ENCODE results near the gene MIDN.

MIDN gene

DNA sequence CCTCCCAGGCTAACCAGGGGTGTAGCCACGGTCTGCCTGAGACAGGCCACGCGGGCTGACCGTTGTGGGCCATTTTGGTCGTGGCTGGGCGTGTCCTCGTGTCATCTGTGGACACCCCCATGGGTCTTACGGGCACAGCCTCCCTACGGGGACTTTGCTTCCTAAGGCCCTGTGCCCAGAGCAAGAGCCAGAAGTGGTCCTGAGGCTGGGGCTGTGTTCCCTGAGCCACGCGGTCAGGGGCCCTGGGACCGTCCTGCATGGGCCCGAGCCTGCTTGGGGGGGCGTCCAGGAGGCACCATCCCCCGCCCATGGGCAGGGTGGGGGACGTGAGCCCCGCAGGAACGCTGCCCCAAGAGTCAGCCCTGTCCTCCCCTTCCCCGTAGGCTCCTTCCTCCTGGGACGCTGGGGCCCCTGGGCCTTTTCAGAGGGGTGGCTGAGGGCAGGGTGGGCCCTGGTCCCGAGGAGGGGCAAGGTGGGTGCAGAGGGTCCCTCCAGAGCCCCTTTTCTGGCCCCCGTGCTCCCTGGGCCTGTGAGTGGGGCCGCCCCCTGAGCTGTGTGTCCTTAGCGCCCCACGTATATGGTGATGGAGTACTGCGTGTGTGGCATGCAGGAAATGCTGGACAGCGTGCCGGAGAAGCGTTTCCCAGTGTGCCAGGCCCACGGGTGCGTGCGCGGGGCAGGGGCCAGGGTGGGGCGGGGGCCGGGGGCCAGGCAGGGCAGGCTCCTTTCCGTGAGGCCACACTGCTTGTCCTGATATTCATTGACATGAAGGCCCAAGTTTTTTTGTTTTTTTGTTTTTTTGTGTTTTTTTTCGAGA lies 29.4 kb upstream of the MIDN start:
- peaks cover 4 to 60% of the 10 kb centered on the region in 2 experiments; a peak in 2 of 3 replicates for H3K36me3 ChIP-seq (ENCODE audit: control insufficient read depth in 2 of 2, insufficient read depth in 1 of 2, low read length in 2 of 2)
- no peaks in the 10 kb centered on the region for H3K9me3 ChIP-seq (ENCODE audit: control insufficient read depth, insufficient read depth, low read depth, low read length)
- peaks cover 6% of the 10 kb centered on the region; the same call in 1 of the 2 replicates for H3K4me1 ChIP-seq (ENCODE audit: control insufficient read depth, insufficient read depth, low read length)
- no peak overlapping the region for H3K27ac ChIP-seq (ENCODE audit: extremely low read depth, low read depth, low read length)
- no peak overlapping the region for H3K4me3 ChIP-seq (ENCODE audit: low read depth, low read length)
- TF ChIP-seq, protein P1, sequence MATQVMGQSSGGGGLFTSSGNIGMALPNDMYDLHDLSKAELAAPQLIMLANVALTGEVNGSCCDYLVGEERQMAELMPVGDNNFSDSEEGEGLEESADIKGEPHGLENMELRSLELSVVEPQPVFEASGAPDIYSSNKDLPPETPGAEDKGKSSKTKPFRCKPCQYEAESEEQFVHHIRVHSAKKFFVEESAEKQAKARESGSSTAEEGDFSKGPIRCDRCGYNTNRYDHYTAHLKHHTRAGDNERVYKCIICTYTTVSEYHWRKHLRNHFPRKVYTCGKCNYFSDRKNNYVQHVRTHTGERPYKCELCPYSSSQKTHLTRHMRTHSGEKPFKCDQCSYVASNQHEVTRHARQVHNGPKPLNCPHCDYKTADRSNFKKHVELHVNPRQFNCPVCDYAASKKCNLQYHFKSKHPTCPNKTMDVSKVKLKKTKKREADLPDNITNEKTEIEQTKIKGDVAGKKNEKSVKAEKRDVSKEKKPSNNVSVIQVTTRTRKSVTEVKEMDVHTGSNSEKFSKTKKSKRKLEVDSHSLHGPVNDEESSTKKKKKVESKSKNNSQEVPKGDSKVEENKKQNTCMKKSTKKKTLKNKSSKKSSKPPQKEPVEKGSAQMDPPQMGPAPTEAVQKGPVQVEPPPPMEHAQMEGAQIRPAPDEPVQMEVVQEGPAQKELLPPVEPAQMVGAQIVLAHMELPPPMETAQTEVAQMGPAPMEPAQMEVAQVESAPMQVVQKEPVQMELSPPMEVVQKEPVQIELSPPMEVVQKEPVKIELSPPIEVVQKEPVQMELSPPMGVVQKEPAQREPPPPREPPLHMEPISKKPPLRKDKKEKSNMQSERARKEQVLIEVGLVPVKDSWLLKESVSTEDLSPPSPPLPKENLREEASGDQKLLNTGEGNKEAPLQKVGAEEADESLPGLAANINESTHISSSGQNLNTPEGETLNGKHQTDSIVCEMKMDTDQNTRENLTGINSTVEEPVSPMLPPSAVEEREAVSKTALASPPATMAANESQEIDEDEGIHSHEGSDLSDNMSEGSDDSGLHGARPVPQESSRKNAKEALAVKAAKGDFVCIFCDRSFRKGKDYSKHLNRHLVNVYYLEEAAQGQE (tag by site-specific recombination; IDR thresholded peaks at IDR 0.05) = peak; percentile 73; the same call in 1 of the 2 replicates
- TF ChIP-seq SCRT2 (tag by site-specific recombination; IDR thresholded peaks at IDR 0.05) = no peak
- ChIA-PET POLR2A (interaction anchor here (0.7 kb wide), 1 partner anchor 634 kb away, joined by 7 read pairs; no protein-coding TSS in a partner anchor), CTCF (interaction anchor here (0.7 to 2.0 kb wide), 5 partner anchors 9 to 248 kb away, joined by 3 to 10 read pairs (median 3); partner anchors contain the start of gene WDR18)

DNA sequence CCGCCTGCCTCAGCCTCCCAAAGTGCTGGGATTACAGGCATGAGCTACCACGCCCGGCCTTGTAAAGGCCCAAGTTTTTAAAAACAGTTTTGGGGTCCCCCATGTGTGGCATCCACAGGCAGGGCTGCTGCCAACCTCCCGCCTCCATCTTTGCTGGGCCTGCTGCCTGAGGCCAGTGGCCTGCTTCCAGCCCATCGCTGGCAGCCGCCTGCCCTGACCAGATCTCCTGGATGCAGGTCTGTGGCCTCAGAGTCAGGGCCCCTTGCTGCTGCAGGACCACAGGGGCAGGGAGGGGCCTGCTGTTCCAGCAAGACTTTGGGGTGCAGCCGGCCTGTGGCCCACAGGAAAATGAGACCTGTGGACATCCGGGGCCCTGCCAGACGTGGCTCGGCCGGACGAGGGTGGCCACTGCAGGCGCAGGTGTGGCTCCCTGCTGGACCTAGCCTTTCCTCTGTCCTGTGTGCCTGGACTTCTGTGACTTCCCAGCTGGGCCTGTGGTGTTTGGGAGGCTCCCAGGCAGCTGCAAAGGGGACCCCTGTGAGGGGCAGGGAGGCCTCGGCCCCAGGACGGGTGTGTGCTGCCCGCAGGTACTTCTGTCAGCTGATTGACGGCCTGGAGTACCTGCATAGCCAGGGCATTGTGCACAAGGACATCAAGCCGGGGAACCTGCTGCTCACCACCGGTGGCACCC lies 28.5 kb upstream of the MIDN start:
- peaks cover 4 to 62% of the 10 kb centered on the region in 2 experiments; a peak in 2 of 3 replicates for H3K36me3 ChIP-seq (ENCODE audit: control insufficient read depth in 2 of 2, insufficient read depth in 1 of 2, low read length in 2 of 2)
- ChIA-PET CTCF (interaction anchor here (0.9 to 1.5 kb wide), 2 partner anchors 17 to 74 kb away, joined by 3 to 5 read pairs; no protein-coding TSS in a partner anchor), POLR2A (no interaction called here)
- no peak overlapping the region for H3K4me3 ChIP-seq (ENCODE audit: low read depth, low read length)
- no peaks in the 10 kb centered on the region for H3K9me3 ChIP-seq (ENCODE audit: control insufficient read depth, insufficient read depth, low read depth, low read length)
- H3K4me1 ChIP-seq (ENCODE audit: control insufficient read depth, insufficient read depth, low read length) = 0 out of 2 replicates have a peak, but pooled peaks cover 2% of the 10 kb centered on the region
- no peak overlapping the region for H3K27ac ChIP-seq (ENCODE audit: extremely low read depth, low read depth, low read length)
- TF ChIP-seq ZNF274 (IDR thresholded peaks at IDR 0.05; ENCODE audit: low read length) (no peak), ZNF274 (tag by site-specific recombination; IDR thresholded peaks at IDR 0.05; ENCODE audit: borderline replicate concordance) (no peak), ZNF549 (tag by site-specific recombination; IDR thresholded peaks at IDR 0.05) (no peak), HOXD13 (CRISPR knock-in tag; IDR thresholded peaks at IDR 0.05; ENCODE audit: borderline replicate concordance) (no peak), REPIN1 (tag by site-specific recombination; IDR thresholded peaks at IDR 0.05; ENCODE audit: low read depth) (no peak), YY1 (tag by site-specific recombination; IDR thresholded peaks at IDR 0.05) (no peak), GLI2 (tag by site-specific recombination; IDR thresholded peaks at IDR 0.05; ENCODE audit: borderline replicate concordance, low read depth) (no peak), SALL2 (tag by site-specific recombination; IDR thresholded peaks at IDR 0.05; ENCODE audit: borderline replicate concordance) (no peak), ZNF16 (tag by site-specific recombination; IDR thresholded peaks at IDR 0.05; ENCODE audit: low read depth) (no peak), ZNF629 (tag by site-specific recombination; IDR thresholded peaks at IDR 0.05) (no peak)
- TF ChIP-seq, protein P2, sequence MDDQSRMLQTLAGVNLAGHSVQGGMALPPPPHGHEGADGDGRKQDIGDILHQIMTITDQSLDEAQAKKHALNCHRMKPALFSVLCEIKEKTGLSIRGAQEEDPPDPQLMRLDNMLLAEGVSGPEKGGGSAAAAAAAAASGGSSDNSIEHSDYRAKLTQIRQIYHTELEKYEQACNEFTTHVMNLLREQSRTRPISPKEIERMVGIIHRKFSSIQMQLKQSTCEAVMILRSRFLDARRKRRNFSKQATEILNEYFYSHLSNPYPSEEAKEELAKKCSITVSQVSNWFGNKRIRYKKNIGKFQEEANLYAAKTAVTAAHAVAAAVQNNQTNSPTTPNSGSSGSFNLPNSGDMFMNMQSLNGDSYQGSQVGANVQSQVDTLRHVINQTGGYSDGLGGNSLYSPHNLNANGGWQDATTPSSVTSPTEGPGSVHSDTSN (CRISPR knock-in tag; IDR thresholded peaks at IDR 0.05) = no peak
- TF ChIP-seq, protein P3, sequence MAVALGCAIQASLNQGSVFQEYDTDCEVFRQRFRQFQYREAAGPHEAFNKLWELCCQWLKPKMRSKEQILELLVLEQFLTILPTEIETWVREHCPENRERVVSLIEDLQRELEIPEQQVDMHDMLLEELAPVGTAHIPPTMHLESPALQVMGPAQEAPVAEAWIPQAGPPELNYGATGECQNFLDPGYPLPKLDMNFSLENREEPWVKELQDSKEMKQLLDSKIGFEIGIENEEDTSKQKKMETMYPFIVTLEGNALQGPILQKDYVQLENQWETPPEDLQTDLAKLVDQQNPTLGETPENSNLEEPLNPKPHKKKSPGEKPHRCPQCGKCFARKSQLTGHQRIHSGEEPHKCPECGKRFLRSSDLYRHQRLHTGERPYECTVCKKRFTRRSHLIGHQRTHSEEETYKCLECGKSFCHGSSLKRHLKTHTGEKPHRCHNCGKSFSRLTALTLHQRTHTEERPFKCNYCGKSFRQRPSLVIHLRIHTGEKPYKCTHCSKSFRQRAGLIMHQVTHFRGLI (tag by site-specific recombination; IDR thresholded peaks at IDR 0.05) = no peak
- TF ChIP-seq, protein P4, sequence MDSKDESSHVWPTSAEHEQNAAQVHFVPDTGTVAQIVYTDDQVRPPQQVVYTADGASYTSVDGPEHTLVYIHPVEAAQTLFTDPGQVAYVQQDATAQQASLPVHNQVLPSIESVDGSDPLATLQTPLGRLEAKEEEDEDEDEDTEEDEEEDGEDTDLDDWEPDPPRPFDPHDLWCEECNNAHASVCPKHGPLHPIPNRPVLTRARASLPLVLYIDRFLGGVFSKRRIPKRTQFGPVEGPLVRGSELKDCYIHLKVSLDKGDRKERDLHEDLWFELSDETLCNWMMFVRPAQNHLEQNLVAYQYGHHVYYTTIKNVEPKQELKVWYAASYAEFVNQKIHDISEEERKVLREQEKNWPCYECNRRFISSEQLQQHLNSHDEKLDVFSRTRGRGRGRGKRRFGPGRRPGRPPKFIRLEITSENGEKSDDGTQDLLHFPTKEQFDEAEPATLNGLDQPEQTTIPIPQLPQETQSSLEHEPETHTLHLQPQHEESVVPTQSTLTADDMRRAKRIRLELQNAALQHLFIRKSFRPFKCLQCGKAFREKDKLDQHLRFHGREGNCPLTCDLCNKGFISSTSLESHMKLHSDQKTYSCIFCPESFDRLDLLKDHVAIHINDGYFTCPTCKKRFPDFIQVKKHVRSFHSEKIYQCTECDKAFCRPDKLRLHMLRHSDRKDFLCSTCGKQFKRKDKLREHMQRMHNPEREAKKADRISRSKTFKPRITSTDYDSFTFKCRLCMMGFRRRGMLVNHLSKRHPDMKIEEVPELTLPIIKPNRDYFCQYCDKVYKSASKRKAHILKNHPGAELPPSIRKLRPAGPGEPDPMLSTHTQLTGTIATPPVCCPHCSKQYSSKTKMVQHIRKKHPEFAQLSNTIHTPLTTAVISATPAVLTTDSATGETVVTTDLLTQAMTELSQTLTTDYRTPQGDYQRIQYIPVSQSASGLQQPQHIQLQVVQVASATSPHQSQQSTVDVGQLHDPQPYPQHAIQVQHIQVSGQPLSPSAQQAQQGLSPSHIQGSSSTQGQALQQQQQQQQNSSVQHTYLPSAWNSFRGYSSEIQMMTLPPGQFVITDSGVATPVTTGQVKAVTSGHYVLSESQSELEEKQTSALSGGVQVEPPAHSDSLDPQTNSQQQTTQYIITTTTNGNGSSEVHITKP (tag by site-specific recombination; IDR thresholded peaks at IDR 0.05) = no peak
- TF ChIP-seq, protein P5, sequence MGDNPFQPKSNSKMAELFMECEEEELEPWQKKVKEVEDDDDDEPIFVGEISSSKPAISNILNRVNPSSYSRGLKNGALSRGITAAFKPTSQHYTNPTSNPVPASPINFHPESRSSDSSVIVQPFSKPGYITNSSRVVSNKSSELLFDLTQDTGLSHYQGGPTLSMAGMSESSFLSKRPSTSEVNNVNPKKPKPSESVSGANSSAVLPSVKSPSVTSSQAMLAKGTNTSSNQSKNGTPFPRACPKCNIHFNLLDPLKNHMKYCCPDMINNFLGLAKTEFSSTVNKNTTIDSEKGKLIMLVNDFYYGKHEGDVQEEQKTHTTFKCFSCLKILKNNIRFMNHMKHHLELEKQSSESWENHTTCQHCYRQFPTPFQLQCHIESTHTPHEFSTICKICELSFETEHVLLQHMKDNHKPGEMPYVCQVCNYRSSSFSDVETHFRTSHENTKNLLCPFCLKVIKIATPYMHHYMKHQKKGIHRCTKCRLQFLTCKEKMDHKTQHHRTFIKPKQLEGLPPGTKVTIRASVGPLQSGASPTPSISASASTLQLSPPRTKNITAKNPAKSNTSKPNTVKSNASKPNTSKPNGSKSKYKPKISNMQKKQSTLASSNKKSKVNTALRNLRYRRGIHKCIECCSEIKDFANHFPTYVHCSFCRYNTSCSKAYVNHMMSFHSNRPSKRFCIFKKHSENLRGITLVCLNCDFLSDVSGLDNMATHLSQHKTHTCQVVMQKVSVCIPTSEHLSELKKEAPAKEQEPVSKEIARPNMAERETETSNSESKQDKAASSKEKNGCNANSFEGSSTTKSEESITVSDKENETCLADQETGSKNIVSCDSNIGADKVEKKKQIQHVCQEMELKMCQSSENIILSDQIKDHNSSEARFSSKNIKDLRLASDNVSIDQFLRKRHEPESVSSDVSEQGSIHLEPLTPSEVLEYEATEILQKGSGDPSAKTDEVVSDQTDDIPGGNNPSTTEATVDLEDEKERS (tag by site-specific recombination; IDR thresholded peaks at IDR 0.05) = no peak
- TF ChIP-seq, protein P6, sequence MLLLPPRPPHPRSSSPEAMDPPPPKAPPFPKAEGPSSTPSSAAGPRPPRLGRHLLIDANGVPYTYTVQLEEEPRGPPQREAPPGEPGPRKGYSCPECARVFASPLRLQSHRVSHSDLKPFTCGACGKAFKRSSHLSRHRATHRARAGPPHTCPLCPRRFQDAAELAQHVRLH (tag by site-specific recombination; IDR thresholded peaks at IDR 0.05) = no peak
